Dendritic cell treated with granulocyte-macrophage colony-stimulating factor and Interleukin-4, amounts not matched to agents 40 ng/mL and 50 ng/mL, for 4 days (primary cell): Measurements from ENCODE around the gene GPC3.
"Not testable (repeated sequence)": the region's sequence is repeated elsewhere in the genome, so short reads cannot be mapped to it uniquely, and the experiment has no call there.

Experiments
- H3K27ac Mint-ChIP-seq: one replicate; pipeline ENCODE4 v1.8.0; 2022; ENCODE audit warnings: mild to moderate bottlenecking, mixed read lengths
- H3K27me3 Mint-ChIP-seq: one replicate; pipeline ENCODE4 v1.8.0; 2022; ENCODE audit warnings: mild to moderate bottlenecking, mixed read lengths
- H3K36me3 Mint-ChIP-seq: one replicate; pipeline ENCODE4 v1.8.0; 2022; ENCODE audit warnings: low read depth, mixed read lengths
- H3K4me1 Mint-ChIP-seq: one replicate; pipeline ENCODE4 v1.8.0; 2022; ENCODE audit warnings: low read depth, mixed read lengths
- H3K4me3 Mint-ChIP-seq: one replicate; pipeline ENCODE4 v1.8.0; 2022; ENCODE audit warnings: mild to moderate bottlenecking, moderate library complexity, mixed read lengths
- H3K9me3 Mint-ChIP-seq: one replicate; pipeline ENCODE4 v1.8.0; 2022; ENCODE audit warnings: mixed read lengths
- intact Hi-C: fragments of 100-400 bp; cut with micrococcal nuclease; formaldehyde crosslinking; loops from one replicate; pipeline ENCODE4 v1.15.0; 2022

The GPC3 gene

DNA sequence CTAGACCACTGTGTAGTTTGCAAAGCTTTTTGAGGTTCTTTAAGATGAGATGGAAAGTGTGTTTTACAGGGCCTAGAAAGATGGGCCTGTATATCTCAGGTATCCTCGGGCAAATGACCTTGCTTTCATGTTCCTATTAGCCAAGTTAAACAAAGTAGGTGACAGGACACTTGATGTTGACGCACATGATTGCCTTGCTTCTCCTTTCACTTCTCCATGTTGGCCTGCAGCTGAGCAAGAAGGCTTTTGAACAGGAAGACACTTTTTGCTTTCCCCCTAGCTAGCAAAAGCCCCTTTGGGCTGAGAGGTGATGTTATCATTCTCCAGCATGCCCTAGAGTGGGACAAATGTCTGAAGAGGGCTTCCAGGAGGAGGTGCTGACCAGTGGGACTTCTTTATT, 202.1 kb downstream of the GPC3 start:
- Mint-ChIP-seq H3K27ac (no peak overlapping the region), H3K4me3 (no peak overlapping the region), H3K4me1 (no peaks in the 10 kb centered on the region), H3K36me3 (no peaks in the 10 kb centered on the region), H3K9me3 (no peaks in the 10 kb centered on the region), H3K27me3 (no peaks in the 10 kb centered on the region)
- intact Hi-C loops, result no loop called here

DNA sequence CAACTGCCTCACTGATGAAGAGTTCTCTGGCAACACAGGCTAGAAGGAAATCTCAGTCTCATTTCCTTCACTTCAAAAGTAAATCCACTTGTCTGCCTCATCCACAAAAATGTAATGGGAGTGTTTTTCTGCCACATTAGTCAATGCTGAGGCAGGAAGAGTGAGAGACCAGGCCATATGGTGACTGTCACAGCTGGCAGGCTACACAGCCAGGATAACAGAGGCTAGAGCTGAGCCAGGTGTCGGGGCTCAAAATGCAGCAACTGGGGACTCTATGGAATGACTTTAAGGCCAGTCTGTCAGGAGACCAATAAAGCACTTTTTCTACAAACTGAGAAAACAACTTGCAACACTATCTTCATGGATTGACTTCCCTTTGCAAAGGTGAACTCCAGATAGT, 204.2 kb downstream of the GPC3 start:
- intact Hi-C loops, result no loop called here
- Mint-ChIP-seq H3K4me3 (no peak overlapping the region), H3K4me1 (no peaks in the 10 kb centered on the region), H3K27ac (no peak overlapping the region), H3K36me3 (no peaks in the 10 kb centered on the region), H3K9me3 (no peaks in the 10 kb centered on the region), H3K27me3 (no peaks in the 10 kb centered on the region)

DNA sequence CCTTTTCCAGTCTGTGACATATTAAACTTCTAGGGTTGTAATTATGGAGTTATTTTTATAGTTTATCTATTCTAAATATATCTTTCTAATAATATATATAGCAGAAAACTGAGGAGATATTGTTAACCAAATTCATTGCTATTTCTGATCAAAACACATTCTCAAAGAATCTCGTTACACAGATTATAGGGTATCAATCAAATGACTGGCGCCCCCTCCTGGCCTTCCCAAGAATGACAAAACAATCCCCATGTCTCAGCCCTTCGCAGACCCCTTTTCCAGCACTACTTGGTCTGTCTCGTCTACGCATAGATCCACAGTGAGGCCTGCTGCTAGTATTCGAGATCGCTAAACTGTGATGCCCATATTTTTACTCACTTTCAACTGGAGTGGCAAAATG, 209.3 kb downstream of the GPC3 start:
- intact Hi-C loops, result no loop called here

GRCh38 chrX:133774807-133775206, 210.6 kb downstream of the GPC3 start:
- Mint-ChIP-seq H3K9me3 (no peaks in the 10 kb centered on the region), H3K27ac (no peak overlapping the region), H3K4me3 (no peak overlapping the region), H3K27me3 (no peaks in the 10 kb centered on the region), H3K4me1 (no peaks in the 10 kb centered on the region), H3K36me3 (no peaks in the 10 kb centered on the region)
- intact Hi-C loops, result no loop called here

More for the DNA sequence above, 209.3 kb downstream of the GPC3 start:
- no peaks in the 10 kb centered on the region for H3K27me3 Mint-ChIP-seq
- no peak overlapping the region for H3K4me3 Mint-ChIP-seq
- H3K36me3 Mint-ChIP-seq, result no peaks in the 10 kb centered on the region
- no peak overlapping the region for H3K27ac Mint-ChIP-seq
- H3K9me3 Mint-ChIP-seq, result no peaks in the 10 kb centered on the region
- no peaks in the 10 kb centered on the region for H3K4me1 Mint-ChIP-seq

DNA sequence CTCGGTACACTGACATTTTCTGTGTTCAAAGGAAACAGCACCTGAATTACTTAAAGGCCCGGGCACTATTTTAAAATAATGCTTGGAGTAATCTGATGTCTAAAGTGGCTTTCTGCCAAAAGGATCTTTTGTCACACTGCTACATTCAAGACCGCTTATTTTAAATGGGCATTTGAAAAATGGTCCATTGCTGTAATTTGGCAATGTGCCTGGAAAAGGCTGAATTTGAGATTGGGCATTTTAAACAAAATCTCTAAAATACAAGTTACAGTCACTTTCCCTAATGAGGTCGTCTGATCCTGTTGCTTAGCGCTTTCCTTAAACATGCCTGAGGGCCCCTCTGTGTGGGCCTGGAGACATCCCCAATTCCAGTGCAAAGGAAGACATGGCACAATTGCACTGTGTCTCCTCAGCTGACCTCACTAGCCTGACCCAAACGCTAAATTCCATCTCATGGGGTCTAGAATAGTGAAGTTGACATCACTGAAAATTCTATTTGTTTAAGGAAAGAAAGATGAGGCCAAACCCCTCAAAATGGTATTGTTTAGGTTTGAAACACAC, 214.2 kb downstream of the GPC3 start:
- Mint-ChIP-seq H3K36me3 (no peaks in the 10 kb centered on the region), H3K4me3 (no peak overlapping the region), H3K27ac (no peak overlapping the region), H3K27me3 (no peaks in the 10 kb centered on the region), H3K9me3 (no peaks in the 10 kb centered on the region), H3K4me1 (no peaks in the 10 kb centered on the region)
- intact Hi-C loops, result no loop called here

- H3K9me3 Mint-ChIP-seq, H3K4me1 Mint-ChIP-seq, H3K36me3 Mint-ChIP-seq, H3K4me3 Mint-ChIP-seq, H3K27me3 Mint-ChIP-seq, intact Hi-C loops, H3K27ac Mint-ChIP-seq: not testable (repeated sequence)
Observed at GRCh38 chrX:133762976-133763548, 222.3 kb downstream of the GPC3 start.

DNA sequence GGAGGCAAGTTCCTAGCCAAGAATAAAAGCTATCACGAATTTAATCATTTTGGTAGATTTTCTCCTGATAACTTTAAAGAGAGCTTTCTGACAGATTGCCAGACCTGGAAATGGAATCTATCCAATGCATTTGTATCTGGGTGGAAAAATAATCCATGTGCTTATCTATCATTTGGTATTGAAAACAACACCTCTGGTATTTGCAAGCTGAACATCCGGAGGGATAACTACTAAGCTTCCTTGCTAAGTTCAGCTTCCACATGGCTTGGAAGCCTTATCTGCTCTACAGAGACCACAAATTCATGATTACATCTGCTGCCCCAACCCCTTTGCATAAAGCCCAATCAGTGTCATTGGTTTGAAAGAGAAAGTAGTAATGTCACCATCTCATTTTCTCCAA, 230.7 kb downstream of the GPC3 start:
- Mint-ChIP-seq H3K36me3 (no peaks in the 10 kb centered on the region), H3K4me1 (no peaks in the 10 kb centered on the region), H3K4me3 (no peak overlapping the region), H3K27me3 (no peaks in the 10 kb centered on the region), H3K9me3 (no peaks in the 10 kb centered on the region), H3K27ac (no peak overlapping the region)
- intact Hi-C loops, result no loop called here

DNA sequence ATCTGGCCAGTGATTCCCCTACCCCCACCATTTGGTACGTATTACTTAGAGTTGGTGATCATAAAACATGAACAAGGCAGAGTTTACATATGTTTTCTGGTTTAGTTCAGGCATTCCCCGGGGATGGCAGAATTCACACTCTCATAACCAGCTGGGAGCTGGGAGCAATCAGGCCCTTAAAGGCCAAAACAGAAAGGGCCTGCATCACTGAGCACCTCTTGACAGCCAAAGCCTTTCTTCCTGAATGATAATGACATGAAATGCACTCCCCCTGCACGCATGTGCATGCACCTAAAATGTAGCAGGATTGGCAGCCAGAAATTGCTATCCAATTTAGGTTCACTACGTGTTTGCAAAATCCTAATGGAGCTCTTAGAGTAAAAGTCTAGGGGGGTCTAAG, 235.4 kb downstream of the GPC3 start:
- Mint-ChIP-seq H3K27me3 (no peaks in the 10 kb centered on the region), H3K4me1 (no peaks in the 10 kb centered on the region), H3K27ac (no peak overlapping the region), H3K4me3 (no peak overlapping the region), H3K9me3 (no peaks in the 10 kb centered on the region), H3K36me3 (no peaks in the 10 kb centered on the region)
- intact Hi-C loops, result no loop called here

DNA sequence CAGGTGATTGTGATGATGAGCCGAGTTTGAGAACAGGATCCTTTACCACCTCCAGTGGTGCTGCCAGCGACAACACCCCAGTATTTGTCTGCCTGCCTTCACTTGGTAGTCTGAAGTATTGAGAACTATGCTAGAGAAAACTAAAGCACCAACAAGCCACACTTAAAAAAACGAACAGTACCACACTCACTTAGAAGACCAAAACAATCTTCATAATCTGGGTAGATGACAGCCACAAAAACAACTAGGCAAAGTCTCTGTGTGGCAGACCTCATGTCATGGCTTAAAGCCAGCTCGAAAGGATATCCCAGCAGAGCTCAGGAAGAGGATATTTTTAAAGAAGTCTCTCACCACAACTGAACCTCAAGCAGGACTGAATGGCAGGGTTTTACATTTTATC, 236.0 kb downstream of the GPC3 start:
- H3K4me1 Mint-ChIP-seq, result no peaks in the 10 kb centered on the region
- H3K27ac Mint-ChIP-seq, result no peak overlapping the region
- H3K36me3 Mint-ChIP-seq, result no peaks in the 10 kb centered on the region
- H3K27me3 Mint-ChIP-seq, result no peaks in the 10 kb centered on the region
- no peak overlapping the region for H3K4me3 Mint-ChIP-seq
- no peaks in the 10 kb centered on the region for H3K9me3 Mint-ChIP-seq
- intact Hi-C loops, result no loop called here

DNA sequence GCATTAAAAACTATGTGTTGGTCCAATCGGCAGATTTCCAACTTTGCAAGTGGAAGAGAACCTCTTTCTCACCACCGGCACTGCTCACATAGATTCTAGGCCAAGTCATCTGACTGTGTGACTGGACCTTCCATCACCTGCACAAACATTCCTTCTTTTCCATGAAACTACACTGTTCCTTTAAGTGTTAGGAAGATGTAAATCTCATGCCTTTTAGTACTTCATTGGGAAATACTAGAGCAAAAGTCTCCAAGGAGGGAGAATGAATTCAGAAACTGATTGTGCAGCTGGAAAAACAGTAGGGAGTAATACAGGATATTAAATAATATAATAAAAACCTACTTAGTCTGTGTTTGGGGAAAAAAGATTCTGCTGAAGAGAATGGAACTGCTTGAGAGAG, 238.2 kb downstream of the GPC3 start:
- no peaks in the 10 kb centered on the region for H3K36me3 Mint-ChIP-seq
- intact Hi-C loops, result no loop called here
- no peaks in the 10 kb centered on the region for H3K4me1 Mint-ChIP-seq
- no peaks in the 10 kb centered on the region for H3K9me3 Mint-ChIP-seq
- H3K4me3 Mint-ChIP-seq, result no peak overlapping the region
- no peaks in the 10 kb centered on the region for H3K27me3 Mint-ChIP-seq
- no peak overlapping the region for H3K27ac Mint-ChIP-seq

- Mint-ChIP-seq H3K4me1 (no peaks in the 10 kb centered on the region), H3K4me3 (no peak overlapping the region), H3K27ac (no peak overlapping the region), H3K9me3 (no peaks in the 10 kb centered on the region), H3K36me3 (no peaks in the 10 kb centered on the region), H3K27me3 (no peaks in the 10 kb centered on the region)
- intact Hi-C loops, result no loop called here
Observed at GRCh38 chrX:133746593-133746992, 238.8 kb downstream of the GPC3 start.

- no peak overlapping the region for H3K4me3 Mint-ChIP-seq
- H3K27ac Mint-ChIP-seq, result no peak overlapping the region
- intact Hi-C loops, result no loop called here
- H3K36me3 Mint-ChIP-seq, result no peaks in the 10 kb centered on the region
- no peaks in the 10 kb centered on the region for H3K4me1 Mint-ChIP-seq
- H3K27me3 Mint-ChIP-seq, result no peaks in the 10 kb centered on the region
- no peaks in the 10 kb centered on the region for H3K9me3 Mint-ChIP-seq
Observed at GRCh38 chrX:133745349-133745748, 240.0 kb downstream of the GPC3 start.

GRCh38 chrX:133742602-133743305, 242.6 kb downstream of the GPC3 start:
- Mint-ChIP-seq H3K4me1 (no peaks in the 10 kb centered on the region), H3K4me3 (no peak overlapping the region), H3K36me3 (no peaks in the 10 kb centered on the region), H3K27me3 (no peaks in the 10 kb centered on the region), H3K27ac (no peak overlapping the region), H3K9me3 (no peaks in the 10 kb centered on the region)
- intact Hi-C loops, result no loop called here

DNA sequence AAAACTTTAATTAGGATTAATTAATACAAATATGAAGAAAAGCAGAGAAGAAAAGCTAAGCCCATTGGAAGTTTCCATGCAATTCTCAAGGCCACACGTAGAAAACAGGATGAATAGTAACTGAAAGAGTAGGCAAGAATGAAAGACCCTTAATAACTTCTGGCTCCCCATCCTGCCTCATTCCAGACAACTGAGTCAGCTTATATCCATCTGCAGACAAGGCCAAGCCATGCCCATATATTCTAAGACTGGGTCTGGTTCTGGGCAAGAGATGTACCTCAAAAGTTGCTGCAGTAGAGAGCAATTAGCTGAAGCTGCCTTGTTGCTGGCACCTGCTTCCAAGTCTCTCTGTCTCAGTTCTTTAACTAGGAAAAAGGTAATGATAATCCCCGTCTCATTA, 244.1 kb downstream of the GPC3 start:
- Mint-ChIP-seq H3K36me3 (no peaks in the 10 kb centered on the region), H3K4me3 (no peak overlapping the region), H3K4me1 (no peaks in the 10 kb centered on the region), H3K27ac (no peak overlapping the region), H3K27me3 (no peaks in the 10 kb centered on the region), H3K9me3 (no peaks in the 10 kb centered on the region)
- intact Hi-C loops, result no loop called here

DNA sequence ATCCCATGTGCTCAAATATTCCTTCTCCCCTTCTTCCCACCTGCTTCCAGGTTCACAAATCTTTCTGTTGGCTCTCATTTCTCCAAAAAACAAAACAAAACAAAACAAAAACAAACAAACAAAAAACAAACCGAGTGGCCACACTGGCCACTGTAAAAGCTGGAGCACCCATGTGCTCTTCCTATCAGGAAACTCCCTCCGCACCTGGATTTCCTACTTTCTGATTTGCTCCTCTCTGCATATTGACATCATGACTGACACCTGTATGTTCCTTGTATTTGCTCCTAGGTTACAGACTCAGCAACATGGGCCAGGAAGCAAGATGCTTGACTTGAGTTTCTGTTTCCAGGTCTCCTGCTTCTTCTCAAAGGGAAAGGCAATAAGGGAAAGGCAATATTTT, 258.8 kb downstream of the GPC3 start:
- Mint-ChIP-seq H3K27ac (no peak overlapping the region), H3K27me3 (no peaks in the 10 kb centered on the region), H3K4me1 (no peaks in the 10 kb centered on the region), H3K4me3 (no peak overlapping the region), H3K36me3 (no peaks in the 10 kb centered on the region), H3K9me3 (no peaks in the 10 kb centered on the region)
- intact Hi-C loops, result no loop called here
